Stimulated activated CD4-positive, alpha-beta T cell treated with anti-CD3 and anti-CD28 coated beads, Interleukin-1b, Interleukin-23, amount 100 ng/mL, for 24 hours (primary cell): ENCODE results near the gene CD276.

ENCODE experiments used
- DNase-seq, 4 experiments: peaks; one replicate each; pipeline ENCODE4 v3.0.0-alpha.2; 2020; ENCODE audit warnings: low read depth in 4 of 4, low spot score in 1 of 4

CD276 gene

GRCh38 chr15:73746883-73747282 is 62.7 kb downstream of the CD276 start:
- DNase-seq = no peak

DNA sequence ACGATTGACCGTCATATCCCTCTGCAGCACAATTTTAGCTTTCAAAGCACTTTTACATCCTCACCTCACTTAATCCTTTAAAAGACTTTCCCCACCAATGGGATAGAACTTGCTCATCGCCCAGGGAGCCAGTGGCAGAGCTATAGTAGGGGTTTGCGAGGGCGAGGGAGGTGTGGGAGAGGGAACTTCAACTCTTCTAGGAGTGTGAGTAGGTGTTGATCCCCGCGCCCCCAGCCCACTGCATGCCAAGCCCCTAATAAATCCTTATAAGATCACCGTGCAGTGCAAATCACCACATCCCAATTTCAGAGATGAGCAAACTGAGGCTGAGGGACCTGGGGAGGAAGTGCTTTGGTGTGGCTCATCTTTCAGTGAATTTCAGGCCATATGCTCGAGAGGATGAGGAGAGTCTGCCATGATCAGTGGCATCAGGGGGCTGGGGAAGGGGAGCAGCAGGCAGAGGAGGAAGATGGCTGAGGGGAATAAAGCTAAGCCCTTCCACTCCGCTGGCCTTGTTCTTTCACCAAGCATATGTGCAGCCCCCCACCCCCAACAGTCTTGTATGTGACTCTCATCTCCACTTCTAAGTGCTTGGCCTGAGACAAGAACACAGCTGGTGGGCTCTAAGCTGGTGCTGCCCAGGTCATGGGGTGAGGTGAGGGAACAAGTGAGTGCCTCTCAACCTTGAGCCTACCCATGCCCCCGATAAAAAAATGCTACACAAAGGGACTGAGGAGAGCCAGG is 63.8 kb downstream of the CD276 start:
- DNase-seq = no peak

DNA sequence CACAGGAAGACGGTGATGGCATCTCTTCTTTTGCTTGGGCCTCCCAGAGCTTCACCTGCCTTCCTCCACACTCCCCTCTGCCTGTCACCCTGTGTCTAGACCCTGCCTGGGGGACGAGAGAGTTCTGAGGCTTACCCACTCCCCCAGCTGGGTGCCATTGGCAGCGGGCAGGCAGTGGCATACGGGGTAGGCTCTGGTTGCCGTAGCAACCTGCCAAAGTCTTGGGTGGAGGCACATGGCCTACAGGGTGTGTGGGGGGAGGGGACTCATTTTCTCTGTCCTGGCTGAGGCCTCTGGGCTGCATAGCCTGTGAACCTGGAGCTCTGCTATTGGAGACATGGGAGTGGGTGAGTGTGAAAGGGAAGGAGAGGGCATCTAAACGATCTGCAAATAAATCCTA is 64.5 kb downstream of the CD276 start:
- DNase-seq = no peak

- no peak for DNase-seq
Observed at GRCh38 chr15:73749533-73749932, 65.3 kb downstream of the CD276 start.

DNA sequence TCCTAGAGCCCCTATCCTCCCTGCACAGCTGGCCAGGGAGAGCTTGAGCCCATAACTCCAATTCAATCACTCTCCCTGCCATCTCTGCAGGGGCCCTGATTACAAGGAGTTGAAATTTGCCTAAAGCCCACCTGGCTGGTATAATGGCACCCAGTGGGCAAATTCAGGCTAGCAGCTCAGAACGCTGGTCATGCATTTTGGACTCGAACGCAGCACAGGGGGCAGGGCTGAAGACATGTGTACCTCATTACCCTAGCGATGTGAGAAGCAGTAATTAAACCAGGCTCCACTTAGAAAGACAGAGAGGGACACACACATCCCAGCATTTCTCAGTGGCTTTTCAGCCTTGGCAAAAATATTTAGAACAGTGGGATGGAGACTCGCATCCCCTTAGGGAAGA is 65.8 kb downstream of the CD276 start:
- DNase-seq = no peak

DNA sequence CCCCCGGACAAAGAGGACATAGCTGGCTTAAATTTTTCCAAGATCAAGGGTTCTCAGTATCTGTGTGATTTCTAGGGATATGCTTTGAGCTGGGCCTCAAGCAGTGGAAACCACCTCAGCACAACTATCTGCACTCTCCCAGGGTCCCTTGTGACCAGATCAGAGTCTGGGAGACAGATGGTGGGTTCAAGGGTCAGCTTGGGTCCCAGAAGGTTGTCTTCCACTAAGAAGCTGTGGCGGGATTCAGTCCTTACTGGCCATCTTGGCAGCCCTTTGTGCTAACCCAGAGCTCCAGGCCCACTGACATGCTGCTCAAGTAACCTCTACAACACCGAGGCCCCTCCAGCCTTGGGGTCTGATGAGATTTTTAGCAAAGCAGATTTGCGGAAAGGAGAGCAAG is 66.3 kb downstream of the CD276 start:
- no peak for DNase-seq

DNA sequence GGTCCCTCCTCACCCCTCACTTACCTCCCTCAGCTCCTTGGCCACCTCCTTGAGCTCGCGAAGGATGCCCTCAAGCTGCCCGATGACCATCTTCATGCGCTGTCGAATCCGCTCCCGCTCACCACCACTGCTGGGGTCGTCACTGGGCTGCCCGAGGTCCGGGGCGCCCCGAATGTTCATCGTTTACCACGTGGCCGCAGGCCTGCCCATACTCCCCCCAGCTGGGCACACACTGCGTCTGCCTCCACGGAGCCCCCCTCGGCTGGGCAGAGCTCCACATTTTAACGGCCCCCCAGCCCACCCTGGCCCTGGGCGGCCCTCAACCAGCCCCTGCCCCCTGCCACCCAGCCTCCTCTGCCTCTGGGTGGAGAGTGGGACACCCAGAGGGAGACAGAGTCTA is 66.8 kb downstream of the CD276 start:
- DNase-seq = no peak

DNA sequence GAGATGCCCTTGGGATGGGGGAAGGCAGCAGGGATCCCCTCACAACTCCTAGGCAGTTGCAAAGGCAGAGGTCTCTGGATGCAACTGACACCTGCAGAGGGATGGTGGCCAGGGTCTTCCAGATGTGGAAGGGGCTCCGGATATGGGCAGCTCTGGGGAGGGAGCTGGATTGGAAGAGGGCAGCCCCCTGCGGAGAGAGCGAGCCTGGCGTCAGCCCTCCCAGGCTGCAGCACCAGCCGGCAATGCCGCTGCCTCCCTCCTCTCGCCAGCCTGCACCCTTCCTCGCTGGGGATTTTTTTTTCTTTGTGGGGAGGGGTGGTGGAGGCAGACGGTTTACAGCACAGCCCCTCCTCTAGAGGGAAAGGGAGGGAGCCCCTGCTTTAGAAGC is 67.3 kb downstream of the CD276 start:
- DNase-seq = no peak

DNA sequence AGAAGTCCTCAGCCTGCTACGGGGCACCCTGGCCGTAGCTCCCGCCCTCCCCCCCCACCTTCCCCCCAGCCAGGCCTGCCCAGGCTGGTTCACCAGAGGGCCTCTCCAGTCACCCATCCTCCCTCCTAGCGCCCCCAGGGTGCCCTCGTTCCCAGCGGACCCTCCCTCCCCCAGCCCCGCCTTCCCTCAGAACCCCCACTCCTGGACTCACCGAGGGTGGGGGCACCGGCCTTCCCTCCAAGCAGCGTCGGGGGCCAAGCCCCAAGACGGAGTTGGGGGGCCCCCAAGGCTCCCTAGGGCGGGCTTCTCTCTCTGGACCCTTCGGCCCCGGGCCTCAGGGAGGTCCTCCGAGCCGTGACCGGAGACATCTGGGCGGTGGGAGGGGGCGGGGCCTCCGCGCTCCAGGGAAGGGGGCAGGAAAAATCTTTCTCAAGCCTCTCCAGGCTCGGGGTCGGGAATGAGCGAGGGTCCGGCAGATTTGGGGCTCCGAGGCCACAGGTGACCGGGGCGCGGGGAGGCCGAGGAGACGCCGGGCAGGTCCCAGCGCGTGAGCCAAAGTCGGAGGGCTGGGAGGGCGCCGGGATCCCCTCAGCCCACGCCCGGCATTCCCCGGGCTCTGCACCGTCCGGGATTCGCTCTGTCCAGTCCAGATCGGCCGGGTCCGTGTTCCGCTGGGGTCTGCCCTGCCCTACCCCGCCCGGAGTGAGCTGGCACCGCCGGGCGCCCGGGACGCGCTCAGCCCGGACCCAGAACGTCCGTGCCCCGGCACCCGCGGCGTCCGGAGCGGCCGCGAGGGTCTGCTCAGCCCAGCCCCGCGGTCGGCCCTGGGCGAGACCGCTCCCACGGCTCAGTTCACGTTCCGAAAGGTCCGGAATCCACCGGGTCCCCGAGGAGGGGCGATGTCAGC is 68.0 kb downstream of the CD276 start:
- DNase-seq = no peak

GRCh38 chr15:73752806-73753193 is 68.6 kb downstream of the CD276 start:
- DNase-seq = no peak

DNA sequence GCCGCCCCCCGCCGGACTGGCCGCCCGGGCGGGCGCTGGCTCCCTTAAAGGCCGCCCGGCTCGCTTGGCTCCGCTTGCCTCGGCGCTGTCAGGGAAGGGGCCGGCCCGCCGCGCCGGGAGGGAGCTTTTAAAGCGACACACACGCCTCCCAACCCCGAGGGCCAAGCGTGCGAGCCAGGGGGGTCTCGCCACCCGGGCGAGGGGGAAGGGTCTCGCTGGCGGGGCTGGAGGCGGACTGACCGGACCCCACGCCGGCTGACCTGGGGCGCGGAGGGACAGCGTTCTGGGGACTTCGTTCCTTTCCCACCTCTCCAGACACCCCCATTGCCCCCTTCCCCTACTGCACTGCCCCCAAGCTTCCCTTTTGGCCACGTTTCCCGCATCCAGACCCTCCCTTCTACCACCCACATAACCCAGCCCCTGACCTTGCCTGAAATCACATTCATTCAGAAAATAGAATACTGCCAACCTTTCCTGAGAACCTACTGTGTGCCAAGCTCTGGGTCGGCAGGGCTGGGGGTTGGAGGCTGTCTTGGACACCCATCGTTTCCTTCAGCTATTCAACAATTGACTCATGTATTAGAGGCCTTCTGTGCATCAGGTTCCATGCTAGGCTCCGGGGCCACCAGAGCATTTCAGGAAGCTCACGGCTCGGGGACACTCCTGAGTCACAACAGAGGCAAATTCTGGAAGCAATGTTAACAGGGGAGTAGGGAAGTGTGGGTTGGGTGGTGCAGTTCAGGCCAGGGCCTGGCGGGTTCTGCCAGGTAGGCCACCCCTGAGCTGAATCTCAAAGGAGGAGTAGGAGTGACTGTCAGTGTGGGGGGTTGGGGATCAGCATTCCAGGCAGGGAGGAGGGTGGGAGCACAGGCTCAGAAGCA is 69.3 kb downstream of the CD276 start, which contains the start of gene INSYN1:
Gene INSYN1, minus strand, starts transcription at position 102 of the 881 bp plus-strand sequence. CDS start 2,221 bp downstream, outside the sequence.
- DNase-seq = no peak

GRCh38 chr15:73754461-73754860 is 70.3 kb downstream of the CD276 start:
- no peak for DNase-seq

- no peak for DNase-seq
Observed at GRCh38 chr15:73755481-73755880, 71.3 kb downstream of the CD276 start.

DNA sequence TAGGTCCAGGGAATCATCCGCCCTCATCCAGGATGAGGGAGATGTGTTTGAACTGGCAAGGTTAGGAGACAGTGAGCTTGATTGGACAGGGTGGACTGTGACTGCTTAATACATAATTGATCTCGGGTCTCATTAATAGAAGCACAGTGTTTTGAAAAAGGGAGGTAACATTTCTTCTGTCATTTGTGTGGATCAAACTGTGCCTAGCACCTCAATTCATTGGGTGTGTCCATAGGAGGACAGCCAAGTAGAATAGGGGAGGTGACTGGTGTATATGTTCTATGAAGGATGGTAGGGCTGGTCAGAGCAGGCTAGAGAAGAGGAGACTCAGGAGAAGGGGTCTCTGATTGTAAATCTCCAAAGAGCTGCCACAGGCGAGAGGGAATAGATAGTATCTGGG is 71.8 kb downstream of the CD276 start:
- DNase-seq = no peak

DNA sequence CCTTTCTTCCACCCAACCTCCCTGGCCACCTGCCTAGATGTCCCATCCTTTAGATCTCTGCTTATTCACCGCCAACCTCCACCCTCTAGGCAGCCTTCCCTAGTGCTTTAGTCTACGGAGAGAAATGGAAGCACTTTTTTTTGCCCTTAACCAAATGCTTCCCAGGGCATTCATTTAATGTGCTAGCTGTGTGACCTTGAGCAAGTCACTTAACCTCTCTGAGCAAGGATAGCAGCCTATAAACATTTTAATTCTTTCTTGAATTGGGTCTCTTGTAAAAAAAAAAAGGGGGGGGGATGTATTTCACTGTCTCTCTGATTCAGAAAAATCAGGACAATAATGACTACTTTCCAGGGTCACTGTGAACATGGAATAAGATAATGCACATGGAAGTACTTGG is 72.2 kb downstream of the CD276 start:
- DNase-seq = no peak

- DNase-seq = no peak
Observed at GRCh38 chr15:73756947-73757513, 72.8 kb downstream of the CD276 start.

DNA sequence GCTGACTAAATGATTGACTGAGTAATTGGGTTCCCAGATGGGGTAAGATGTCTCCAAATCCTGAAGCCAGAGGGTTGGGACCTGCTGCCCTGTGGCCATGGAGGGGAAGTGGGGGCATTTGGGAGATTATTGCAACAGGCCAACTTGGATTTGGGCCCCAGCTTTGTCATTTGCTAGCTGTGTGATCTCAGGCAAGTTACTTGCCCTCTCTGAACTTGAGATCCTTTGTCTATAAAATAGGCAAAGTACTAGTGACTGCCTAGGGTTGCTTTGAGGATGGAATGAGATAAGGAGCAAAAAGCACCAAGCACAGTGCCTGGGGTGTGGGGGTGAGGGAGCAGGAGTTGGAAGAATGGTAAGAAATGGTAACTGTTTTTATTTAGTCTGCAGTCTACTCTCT is 73.4 kb downstream of the CD276 start:
- no peak for DNase-seq

- DNase-seq = no peak
Observed at GRCh38 chr15:73758461-73758860, 74.3 kb downstream of the CD276 start.

- DNase-seq = no peak
Observed at GRCh38 chr15:73760330-73761329, 76.4 kb downstream of the CD276 start.

DNA sequence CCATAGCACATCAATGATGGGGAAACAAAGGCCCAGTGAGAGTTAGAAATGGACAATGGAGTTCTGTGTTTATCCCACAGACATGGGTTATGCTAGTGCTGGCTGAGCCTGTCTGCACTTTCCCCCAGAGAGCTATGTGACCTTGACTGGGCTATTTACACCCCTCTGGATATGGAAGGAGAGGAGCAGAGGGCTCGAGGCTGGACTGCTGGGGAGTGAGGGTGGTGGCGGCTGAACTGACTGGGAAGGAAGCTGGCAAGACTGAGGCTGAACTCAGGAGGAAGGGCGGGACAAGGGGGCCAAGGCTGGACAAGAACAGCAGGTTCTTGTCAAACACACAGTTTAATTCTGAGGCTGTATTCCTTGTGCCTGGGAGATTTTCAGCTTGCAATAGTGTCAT is 79.7 kb downstream of the CD276 start:
- no peak for DNase-seq
